ENCODE results near the gene TEN1.

DNA sequence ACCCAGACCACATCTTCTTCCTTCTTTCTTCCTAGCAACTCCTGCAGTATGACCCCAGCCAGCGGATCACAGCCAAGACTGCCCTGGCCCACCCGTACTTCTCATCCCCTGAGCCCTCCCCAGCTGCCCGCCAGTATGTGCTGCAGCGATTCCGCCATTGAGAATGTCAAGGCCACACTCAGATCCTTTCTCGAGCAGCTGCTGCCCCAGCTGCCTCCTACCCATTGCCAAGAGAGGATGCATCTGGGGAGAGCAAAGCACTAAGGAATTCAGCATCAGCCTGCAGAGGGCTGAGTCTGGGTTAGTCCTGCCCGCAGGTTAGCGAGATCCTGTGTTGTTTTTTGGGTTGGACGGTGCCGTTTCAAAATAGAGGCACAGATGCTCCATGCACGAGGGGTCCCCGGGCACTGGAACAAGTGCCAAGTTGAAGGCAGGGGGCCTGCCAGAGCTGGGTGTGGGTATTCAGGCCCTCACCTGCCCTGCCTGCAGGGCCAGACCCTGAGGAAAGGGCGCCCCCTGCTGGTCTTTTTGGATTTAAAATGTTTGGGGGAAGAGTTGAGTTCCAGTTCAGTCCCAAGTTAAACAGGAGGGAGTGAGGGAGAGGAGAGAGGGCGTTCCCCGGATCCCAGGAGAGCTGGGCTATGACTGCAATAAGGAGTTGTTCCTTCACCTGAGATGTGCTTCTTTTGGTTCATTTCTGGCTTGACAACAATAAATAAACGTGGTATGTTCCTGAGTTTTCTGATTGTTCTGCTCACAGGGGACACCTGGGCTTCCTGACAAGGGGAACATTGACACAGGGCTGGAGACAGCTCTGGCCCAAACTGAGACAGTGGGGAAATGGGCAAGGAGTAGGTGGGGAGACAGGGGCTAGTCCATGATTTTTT, 26.5 kb downstream of the TEN1 start:
- TF ChIP-seq POLR2A (IDR thresholded peaks at IDR 0.05; ENCODE audit: low read length) (no peak), GATA1 (IDR thresholded peaks at IDR 0.05; ENCODE audit: low read depth, low read length) (no peak)
